ENCODE measurements around the gene UNC79.

DNA sequence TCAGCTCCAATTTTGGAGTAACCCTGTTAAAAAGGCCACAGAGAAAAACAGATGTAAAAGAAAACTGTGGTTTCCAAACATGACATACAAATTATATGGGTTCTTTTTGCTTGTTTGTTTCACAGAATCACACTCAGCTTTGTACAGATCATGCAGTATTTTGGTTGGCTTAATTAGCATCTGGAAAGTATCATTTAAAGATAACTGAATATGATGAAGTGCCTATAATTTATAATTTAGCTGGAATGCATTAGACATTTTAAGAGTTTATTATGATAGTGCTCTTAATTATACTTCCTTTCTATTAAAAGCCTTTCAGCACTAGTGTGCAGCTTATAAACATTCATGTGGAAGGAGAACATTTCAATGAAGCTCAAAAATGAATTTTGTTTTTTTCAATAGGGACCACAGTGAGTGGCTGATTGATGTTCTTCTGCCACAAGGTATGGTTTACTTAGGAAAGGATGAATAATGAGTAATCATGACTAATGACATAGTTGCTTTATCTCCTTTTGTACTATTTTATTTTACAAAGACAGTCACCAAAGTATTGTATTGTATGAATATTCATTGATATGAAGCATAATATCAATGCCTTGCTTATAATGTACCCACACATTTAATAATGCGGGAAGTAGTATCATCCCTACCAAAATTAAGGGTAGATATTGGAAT is 98.3 kb downstream of the UNC79 start:
- TF ChIP-seq, protein P1, sequence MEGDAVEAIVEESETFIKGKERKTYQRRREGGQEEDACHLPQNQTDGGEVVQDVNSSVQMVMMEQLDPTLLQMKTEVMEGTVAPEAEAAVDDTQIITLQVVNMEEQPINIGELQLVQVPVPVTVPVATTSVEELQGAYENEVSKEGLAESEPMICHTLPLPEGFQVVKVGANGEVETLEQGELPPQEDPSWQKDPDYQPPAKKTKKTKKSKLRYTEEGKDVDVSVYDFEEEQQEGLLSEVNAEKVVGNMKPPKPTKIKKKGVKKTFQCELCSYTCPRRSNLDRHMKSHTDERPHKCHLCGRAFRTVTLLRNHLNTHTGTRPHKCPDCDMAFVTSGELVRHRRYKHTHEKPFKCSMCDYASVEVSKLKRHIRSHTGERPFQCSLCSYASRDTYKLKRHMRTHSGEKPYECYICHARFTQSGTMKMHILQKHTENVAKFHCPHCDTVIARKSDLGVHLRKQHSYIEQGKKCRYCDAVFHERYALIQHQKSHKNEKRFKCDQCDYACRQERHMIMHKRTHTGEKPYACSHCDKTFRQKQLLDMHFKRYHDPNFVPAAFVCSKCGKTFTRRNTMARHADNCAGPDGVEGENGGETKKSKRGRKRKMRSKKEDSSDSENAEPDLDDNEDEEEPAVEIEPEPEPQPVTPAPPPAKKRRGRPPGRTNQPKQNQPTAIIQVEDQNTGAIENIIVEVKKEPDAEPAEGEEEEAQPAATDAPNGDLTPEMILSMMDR (IDR thresholded peaks at IDR 0.05): no peak
- TF ChIP-seq POLR2AphosphoS5 (IDR thresholded peaks at IDR 0.05; ENCODE audit: low read depth, low read length): no peak
- TF ChIP-seq, protein P2, sequence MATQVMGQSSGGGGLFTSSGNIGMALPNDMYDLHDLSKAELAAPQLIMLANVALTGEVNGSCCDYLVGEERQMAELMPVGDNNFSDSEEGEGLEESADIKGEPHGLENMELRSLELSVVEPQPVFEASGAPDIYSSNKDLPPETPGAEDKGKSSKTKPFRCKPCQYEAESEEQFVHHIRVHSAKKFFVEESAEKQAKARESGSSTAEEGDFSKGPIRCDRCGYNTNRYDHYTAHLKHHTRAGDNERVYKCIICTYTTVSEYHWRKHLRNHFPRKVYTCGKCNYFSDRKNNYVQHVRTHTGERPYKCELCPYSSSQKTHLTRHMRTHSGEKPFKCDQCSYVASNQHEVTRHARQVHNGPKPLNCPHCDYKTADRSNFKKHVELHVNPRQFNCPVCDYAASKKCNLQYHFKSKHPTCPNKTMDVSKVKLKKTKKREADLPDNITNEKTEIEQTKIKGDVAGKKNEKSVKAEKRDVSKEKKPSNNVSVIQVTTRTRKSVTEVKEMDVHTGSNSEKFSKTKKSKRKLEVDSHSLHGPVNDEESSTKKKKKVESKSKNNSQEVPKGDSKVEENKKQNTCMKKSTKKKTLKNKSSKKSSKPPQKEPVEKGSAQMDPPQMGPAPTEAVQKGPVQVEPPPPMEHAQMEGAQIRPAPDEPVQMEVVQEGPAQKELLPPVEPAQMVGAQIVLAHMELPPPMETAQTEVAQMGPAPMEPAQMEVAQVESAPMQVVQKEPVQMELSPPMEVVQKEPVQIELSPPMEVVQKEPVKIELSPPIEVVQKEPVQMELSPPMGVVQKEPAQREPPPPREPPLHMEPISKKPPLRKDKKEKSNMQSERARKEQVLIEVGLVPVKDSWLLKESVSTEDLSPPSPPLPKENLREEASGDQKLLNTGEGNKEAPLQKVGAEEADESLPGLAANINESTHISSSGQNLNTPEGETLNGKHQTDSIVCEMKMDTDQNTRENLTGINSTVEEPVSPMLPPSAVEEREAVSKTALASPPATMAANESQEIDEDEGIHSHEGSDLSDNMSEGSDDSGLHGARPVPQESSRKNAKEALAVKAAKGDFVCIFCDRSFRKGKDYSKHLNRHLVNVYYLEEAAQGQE (IDR thresholded peaks at IDR 0.05; ENCODE audit: insufficient read depth in 1 of 2, low read depth in 2 of 2, low read length in 1 of 2): no peak
- no peak for TF ChIP-seq SIN3A (IDR thresholded peaks at IDR 0.05; ENCODE audit: borderline replicate concordance, insufficient read depth, low read depth, low read length)
- no peak for TF ChIP-seq TCF7L2 (IDR thresholded peaks at IDR 0.05; ENCODE audit: low read depth, low read length)
